Activated CD4-positive, alpha-beta memory T cell treated with anti-CD3 and anti-CD28 coated beads for 36 hours (primary cell): ENCODE data around the gene IL1RN. TPM values are rescaled to one million over a fixed set of nuclear protein-coding genes. Genes with fewer than 3 reads are reported as not detected.

Experiments
- CTCF ChIA-PET: fragments of 350-600 bp; sonication (Branson Sonifier 250); formaldehyde crosslinking; loops from one replicate; lab custom pipeline; 2021; ENCODE audit warnings: antibody characterized with exemption, inconsistent platforms; lab: Charles Lee
- POLR2A ChIA-PET: fragments of 350-600 bp; sonication (Branson Sonifier 250); formaldehyde crosslinking; loops from one replicate; lab custom pipeline; 2021; ENCODE audit warnings: antibody characterized with exemption; lab: Charles Lee
- DNase-seq: peaks from one replicate; pipeline ENCODE4 v3.0.0-alpha.2; 2020
- H3K27ac Mint-ChIP-seq: one replicate; pipeline ENCODE4 v1.8.0; 2021; ENCODE audit warnings: mixed read lengths
- H3K27me3 Mint-ChIP-seq: one replicate; pipeline ENCODE4 v1.8.0; 2021; ENCODE audit warnings: mixed read lengths
- H3K36me3 Mint-ChIP-seq: one replicate; pipeline ENCODE4 v1.8.0; 2021; ENCODE audit warnings: mixed read lengths
- H3K4me1 Mint-ChIP-seq: one replicate; pipeline ENCODE4 v1.8.0; 2021; ENCODE audit warnings: low read depth, mixed read lengths
- H3K4me3 Mint-ChIP-seq: one replicate; pipeline ENCODE4 v1.8.0; 2021; ENCODE audit warnings: mild to moderate bottlenecking, mixed read lengths
- H3K9me3 Mint-ChIP-seq: one replicate; pipeline ENCODE4 v1.8.0; 2021; ENCODE audit warnings: mixed read lengths
- intact Hi-C: fragments of 100-400 bp; cut with micrococcal nuclease; formaldehyde crosslinking; loops from one replicate; pipeline ENCODE4 v1.15.1; 2023
- total RNA-seq, 2 experiments: library from RNA; stranded (reverse); gene quantifications; one replicate each; pipeline ENCODE4 v1.2.3, GENCODE V29; 2021

The IL1RN gene
- total RNA-seq, 2 experiments from 2014 or later, result 9.8 to 10.5 TPM

DNA sequence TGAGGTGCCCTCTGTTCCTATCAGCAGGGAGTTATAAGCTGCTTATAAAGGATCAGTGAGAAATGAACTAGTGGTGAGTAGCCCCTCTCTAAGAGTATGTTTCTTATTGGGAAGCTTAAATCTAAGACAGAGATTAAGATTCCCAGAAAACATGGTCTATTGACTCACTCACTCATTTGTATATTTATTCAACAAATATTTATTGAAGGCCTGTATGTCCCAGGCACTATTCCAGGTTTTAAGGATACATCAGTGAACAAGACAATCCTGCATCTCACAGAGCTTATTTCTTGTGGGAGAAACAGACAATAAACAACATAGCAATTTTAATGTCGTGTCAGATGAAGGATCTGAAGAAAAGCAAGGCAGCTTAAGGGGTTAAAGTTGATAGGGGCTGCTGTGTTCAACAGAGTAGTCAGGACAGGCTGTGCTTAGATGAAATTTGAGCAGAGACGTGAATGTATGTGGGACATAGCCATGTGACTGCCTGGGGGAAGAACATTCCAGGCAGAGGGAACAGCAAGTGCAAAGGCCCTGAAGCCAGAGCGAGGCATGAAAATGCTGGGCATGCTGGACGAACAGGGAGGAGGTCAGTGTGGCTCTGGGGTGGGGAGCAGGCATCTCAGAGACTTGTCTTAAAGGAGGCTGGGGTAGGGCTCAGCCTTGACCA lies 31.6 kb downstream of the IL1RN start:
- DNase-seq, result no peak
- Mint-ChIP-seq H3K4me3 (no peak overlapping the region), H3K36me3 (no peaks in the 10 kb centered on the region), H3K9me3 (no peaks in the 10 kb centered on the region), H3K27ac (no peak overlapping the region), H3K27me3 (no peaks in the 10 kb centered on the region), H3K4me1 (peaks cover 29% of the 10 kb centered on the region)
- CTCF ChIA-PET, result interaction anchor here (1.0 to 4.8 kb wide), 7 partner anchors 8 to 79 kb away, joined by 3 to 69 read pairs (median 11); partner anchors contain the start of gene PSD4
- POLR2A ChIA-PET, result interaction anchor here (0.8 to 5.9 kb wide), 6 partner anchors 8 to 55 kb away, joined by 3 to 74 read pairs (median 4); partner anchors contain the start of gene PSD4
- intact Hi-C loops, result loop anchor here (1.0 to 2.0 kb wide), 3 partner anchors 8 to 20 kb away; partner anchors contain the start of gene PSD4

DNA sequence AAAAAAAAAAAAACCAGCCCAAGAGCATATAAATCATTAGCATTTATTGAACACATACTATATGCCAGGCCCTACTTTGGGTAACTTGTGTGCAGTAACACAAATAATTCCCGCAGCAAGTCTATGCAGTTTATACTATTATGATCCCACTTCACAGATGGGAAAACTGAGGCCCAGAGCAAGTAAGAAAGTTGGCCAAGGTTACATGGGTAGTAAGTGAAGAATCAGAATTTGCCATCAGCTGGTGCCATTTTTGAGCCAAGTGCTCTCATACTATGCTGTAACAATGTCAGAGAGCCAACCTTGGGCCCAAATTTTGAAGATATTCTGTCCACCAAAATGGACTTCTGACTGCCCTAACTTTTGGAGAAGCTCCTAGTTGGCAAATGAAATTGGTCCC lies 32.9 kb downstream of the IL1RN start:
- no peak overlapping the region for H3K27ac Mint-ChIP-seq
- no peaks in the 10 kb centered on the region for H3K9me3 Mint-ChIP-seq
- CTCF ChIA-PET, result interaction anchor here (1.0 to 1.5 kb wide), 2 partner anchors 22 to 80 kb away, joined by 3 read pairs; no protein-coding TSS in a partner anchor
- intact Hi-C loops, result no loop called here
- no peaks in the 10 kb centered on the region for H3K27me3 Mint-ChIP-seq
- DNase-seq, result no peak
- H3K4me1 Mint-ChIP-seq, result peaks cover 34% of the 10 kb centered on the region
- no peak overlapping the region for H3K4me3 Mint-ChIP-seq
- POLR2A ChIA-PET, result interaction anchor here (5.9 kb wide), 1 partner anchor 14 kb away, joined by 74 read pairs; the partner anchor contains the start of gene PSD4
- no peaks in the 10 kb centered on the region for H3K36me3 Mint-ChIP-seq

GRCh38 chr2:113160962-113161361 lies 33.6 kb downstream of the IL1RN start:
- no peaks in the 10 kb centered on the region for H3K9me3 Mint-ChIP-seq
- H3K4me1 Mint-ChIP-seq, result peaks cover 36% of the 10 kb centered on the region
- intact Hi-C loops, result no loop called here
- H3K36me3 Mint-ChIP-seq, result no peaks in the 10 kb centered on the region
- DNase-seq, result no peak
- CTCF ChIA-PET, result interaction anchor here (1.0 to 1.5 kb wide), 2 partner anchors 23 to 81 kb away, joined by 3 read pairs; no protein-coding TSS in a partner anchor
- H3K27me3 Mint-ChIP-seq, result no peaks in the 10 kb centered on the region
- POLR2A ChIA-PET, result no interaction called here
- H3K4me3 Mint-ChIP-seq, result no peak overlapping the region
- no peak overlapping the region for H3K27ac Mint-ChIP-seq

DNA sequence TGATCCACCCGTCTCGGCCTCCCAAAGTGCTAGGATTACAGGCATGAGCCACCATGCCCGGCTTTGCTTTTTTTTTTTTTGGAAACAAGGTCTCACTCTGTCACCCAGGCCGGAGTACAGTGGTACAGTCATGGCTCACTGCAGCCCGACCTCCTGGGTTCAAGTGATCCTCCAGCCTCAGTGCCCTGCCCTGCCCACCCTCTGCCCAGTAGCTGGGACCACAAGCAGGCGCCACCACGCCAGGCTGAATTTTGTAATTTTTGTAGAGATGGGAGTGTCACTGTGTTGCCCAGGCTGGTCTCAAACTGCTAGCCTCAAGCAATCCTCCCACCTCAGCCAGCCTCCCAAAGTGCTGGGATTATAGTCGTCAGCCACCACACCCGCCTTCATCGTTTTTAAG lies 34.8 kb downstream of the IL1RN start:
- no peaks in the 10 kb centered on the region for H3K9me3 Mint-ChIP-seq
- no peaks in the 10 kb centered on the region for H3K27me3 Mint-ChIP-seq
- H3K4me1 Mint-ChIP-seq, result peaks cover 34% of the 10 kb centered on the region
- H3K36me3 Mint-ChIP-seq, result no peaks in the 10 kb centered on the region
- no peak overlapping the region for H3K4me3 Mint-ChIP-seq
- H3K27ac Mint-ChIP-seq, result no peak overlapping the region
- DNase-seq, result no peak
- intact Hi-C loops, result no loop called here
- ChIA-PET CTCF (interaction anchor here (0.9 to 1.3 kb wide), 3 partner anchors 25 to 82 kb away, joined by 3 to 6 read pairs (median 4); no protein-coding TSS in a partner anchor), POLR2A (interaction anchor here (2.3 kb wide), 1 partner anchor 13 kb away, joined by 12 read pairs; no protein-coding TSS in a partner anchor)

- no peak for DNase-seq
- H3K4me1 Mint-ChIP-seq, result peaks cover 40% of the 10 kb centered on the region
- no peak overlapping the region for H3K27ac Mint-ChIP-seq
- ChIA-PET CTCF (interaction anchor here (0.5 to 3.1 kb wide), 8 partner anchors 9 to 86 kb away, joined by 3 to 17 read pairs (median 4); partner anchors contain the start of gene PSD4), POLR2A (interaction anchor here (2.3 kb wide), 1 partner anchor 12 kb away, joined by 12 read pairs; no protein-coding TSS in a partner anchor)
- no peak overlapping the region for H3K4me3 Mint-ChIP-seq
- no peaks in the 10 kb centered on the region for H3K36me3 Mint-ChIP-seq
- no peaks in the 10 kb centered on the region for H3K27me3 Mint-ChIP-seq
- no peaks in the 10 kb centered on the region for H3K9me3 Mint-ChIP-seq
- intact Hi-C loops, result no loop called here
These were observed 35.5 kb downstream of the IL1RN start for GRCh38 chr2:113162869-113163268.

DNA sequence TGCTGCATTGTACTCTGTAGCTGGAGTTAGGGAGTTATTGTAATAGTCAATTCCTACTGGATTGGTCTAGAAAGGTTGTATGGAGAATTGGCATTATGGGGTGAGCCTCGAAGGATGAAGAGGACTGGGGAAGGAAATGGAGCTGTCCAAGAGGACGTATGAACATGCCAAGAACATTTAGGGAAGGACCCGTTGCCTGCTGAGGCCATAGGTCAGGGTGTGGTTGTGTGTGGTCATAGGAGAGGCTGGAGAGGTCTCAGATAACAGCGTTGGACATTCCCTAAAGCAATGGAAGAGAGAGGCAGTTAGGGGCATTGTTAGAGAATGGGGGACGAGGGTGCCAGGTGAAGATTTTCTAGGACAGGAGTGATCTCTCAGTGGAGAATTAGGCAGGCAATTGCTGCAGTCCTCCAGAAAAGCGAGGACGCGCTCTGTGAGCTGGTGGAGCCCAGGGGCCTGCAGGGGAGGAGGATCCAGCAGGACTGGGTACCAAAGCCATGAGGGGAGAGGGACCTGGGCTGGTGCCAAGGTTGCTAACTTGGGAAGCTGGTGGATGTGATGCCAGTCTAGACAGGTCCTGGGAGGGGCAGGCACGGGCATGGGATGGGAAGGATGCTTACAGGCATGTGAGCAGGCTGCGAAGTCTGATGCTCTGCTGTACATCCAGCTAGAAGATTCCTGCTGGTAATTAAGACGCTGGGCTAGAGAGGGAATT lies 37.0 kb downstream of the IL1RN start:
- Mint-ChIP-seq H3K36me3 (peaks cover 1% of the 10 kb centered on the region), H3K27ac (no peak overlapping the region), H3K4me1 (peaks cover 40% of the 10 kb centered on the region), H3K27me3 (no peaks in the 10 kb centered on the region), H3K4me3 (no peak overlapping the region), H3K9me3 (no peaks in the 10 kb centered on the region)
- intact Hi-C loops, result no loop called here
- DNase-seq, result no peak
- POLR2A ChIA-PET, result interaction anchor here (2.0 kb wide), 1 partner anchor 10 kb away, joined by 14 read pairs; the partner anchor contains the start of gene PSD4
- CTCF ChIA-PET, result interaction anchor here (0.5 to 4.8 kb wide), 4 partner anchors 10 to 538 kb away, joined by 3 to 37 read pairs (median 11); partner anchors contain the start of gene PSD4

DNA sequence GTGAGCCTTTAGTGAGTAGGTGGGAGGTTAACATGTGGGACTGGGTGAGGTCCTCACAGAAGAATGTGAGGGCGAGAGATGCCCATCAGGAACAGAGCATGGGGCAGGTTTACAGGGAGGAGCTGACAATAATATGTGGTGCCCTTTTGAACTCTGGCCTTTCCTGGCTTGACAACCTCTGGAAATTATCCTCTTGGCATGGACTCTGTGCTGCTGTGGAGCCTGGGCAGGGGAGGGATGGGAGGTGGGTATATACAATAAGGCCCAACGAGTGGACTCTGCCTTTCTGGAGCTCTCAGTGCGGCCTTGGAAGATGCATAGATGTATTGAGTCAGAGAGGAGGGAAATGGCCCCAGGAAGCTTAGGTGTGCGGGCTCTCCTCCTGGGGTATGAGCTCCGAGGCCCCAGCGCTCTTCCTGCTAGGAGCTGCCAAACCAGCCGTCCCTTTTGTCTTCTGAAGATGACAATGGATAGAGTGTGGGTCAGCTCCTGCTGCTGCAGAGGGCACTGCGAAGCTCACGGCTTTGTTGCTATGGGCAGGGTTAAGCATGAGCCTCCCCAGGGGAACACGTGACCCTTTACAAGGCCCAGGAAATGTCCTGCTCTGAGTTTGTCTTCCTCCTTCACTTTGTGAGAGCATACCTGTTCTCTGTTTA lies 37.7 kb downstream of the IL1RN start:
- ChIA-PET CTCF (interaction anchor here (0.5 to 4.8 kb wide), 5 partner anchors 9 to 539 kb away, joined by 3 to 37 read pairs (median 5); partner anchors contain the start of gene PSD4), POLR2A (interaction anchor here (2.0 kb wide), 1 partner anchor 9 kb away, joined by 14 read pairs; the partner anchor contains the start of gene PSD4)
- Mint-ChIP-seq H3K27me3 (no peaks in the 10 kb centered on the region), H3K4me1 (peaks cover 46% of the 10 kb centered on the region), H3K27ac (no peak overlapping the region), H3K36me3 (peaks cover 4% of the 10 kb centered on the region), H3K4me3 (no peak overlapping the region), H3K9me3 (no peaks in the 10 kb centered on the region)
- intact Hi-C loops, result no loop called here
- no peak for DNase-seq

GRCh38 chr2:113166187-113166645 lies 38.8 kb downstream of the IL1RN start:
- ChIA-PET CTCF (interaction anchor here (0.8 to 4.8 kb wide), 2 partner anchors 9 to 28 kb away, joined by 5 to 37 read pairs; no protein-coding TSS in a partner anchor), POLR2A (interaction anchor here (1.3 to 2.0 kb wide), 2 partner anchors 8 to 9 kb away, joined by 9 to 14 read pairs; partner anchors contain the start of gene PSD4)
- H3K4me3 Mint-ChIP-seq, result no peak overlapping the region
- peaks cover 7% of the 10 kb centered on the region for H3K36me3 Mint-ChIP-seq
- peaks cover 52% of the 10 kb centered on the region for H3K4me1 Mint-ChIP-seq
- no peaks in the 10 kb centered on the region for H3K27me3 Mint-ChIP-seq
- DNase-seq, result no peak
- peak overlapping the region; percentile 43 for H3K27ac Mint-ChIP-seq
- peaks cover 3% of the 10 kb centered on the region for H3K9me3 Mint-ChIP-seq
- intact Hi-C loops, result no loop called here

GRCh38 chr2:113167115-113167932 lies 39.9 kb downstream of the IL1RN start:
- peaks cover 63% of the 10 kb centered on the region for H3K4me1 Mint-ChIP-seq
- intact Hi-C loops, result loop anchor here (1.0 kb wide), 1 partner anchor 9 kb away; no protein-coding TSS in a partner anchor
- peak; percentile 71 for DNase-seq
- POLR2A ChIA-PET, result interaction anchor here (0.6 to 1.5 kb wide), 5 partner anchors 8 to 37 kb away, joined by 3 to 9 read pairs (median 3); no protein-coding TSS in a partner anchor
- H3K27ac Mint-ChIP-seq, result peak overlapping the region; percentile 94
- H3K9me3 Mint-ChIP-seq, result peaks cover 6% of the 10 kb centered on the region
- H3K36me3 Mint-ChIP-seq, result peaks cover 10% of the 10 kb centered on the region
- H3K4me3 Mint-ChIP-seq, result peak overlapping the region; percentile 61
- H3K27me3 Mint-ChIP-seq, result no peaks in the 10 kb centered on the region
- CTCF ChIA-PET, result interaction anchor here (0.6 to 4.8 kb wide), 3 partner anchors 9 to 32 kb away, joined by 3 to 37 read pairs (median 3); no protein-coding TSS in a partner anchor

DNA sequence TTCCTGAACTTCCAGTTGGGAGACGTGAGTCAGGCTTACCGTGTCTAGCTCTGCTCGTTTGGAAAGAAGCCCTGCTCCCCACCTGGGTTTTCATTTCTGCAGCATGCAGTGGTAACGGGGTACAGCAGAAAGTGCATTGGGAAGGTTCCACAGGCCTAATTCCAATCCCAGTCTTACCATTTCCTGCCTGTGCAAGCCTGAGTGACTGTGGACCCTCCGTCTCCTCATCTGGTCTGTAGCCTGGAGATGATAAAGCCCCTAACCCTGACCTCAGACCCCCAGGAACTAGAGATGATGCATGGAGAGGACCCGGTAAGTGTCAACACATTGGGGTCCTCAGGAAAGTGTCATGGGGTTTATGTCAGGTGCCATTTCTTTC lies 40.6 kb downstream of the IL1RN start:
- no peak for DNase-seq
- peak overlapping the region; percentile 61 for H3K4me3 Mint-ChIP-seq
- CTCF ChIA-PET, result interaction anchor here (1.2 to 4.8 kb wide), 2 partner anchors 30 to 32 kb away, joined by 3 to 37 read pairs; no protein-coding TSS in a partner anchor
- intact Hi-C loops, result loop anchor here (1.0 kb wide), 1 partner anchor 10 kb away; no protein-coding TSS in a partner anchor
- peaks cover 10% of the 10 kb centered on the region for H3K36me3 Mint-ChIP-seq
- peak overlapping the region; percentile 94 for H3K27ac Mint-ChIP-seq
- H3K4me1 Mint-ChIP-seq, result peaks cover 64% of the 10 kb centered on the region
- peaks cover 6% of the 10 kb centered on the region for H3K9me3 Mint-ChIP-seq
- no peaks in the 10 kb centered on the region for H3K27me3 Mint-ChIP-seq
- POLR2A ChIA-PET, result interaction anchor here (0.8 to 1.5 kb wide), 3 partner anchors 29 to 36 kb away, joined by 3 read pairs; no protein-coding TSS in a partner anchor
